Activated naive CD4-positive, alpha-beta T cell treated with Interleukin-2 at 50 U/mL for 16 hours (primary cell): Measurements from ENCODE around the gene TMEM18.
A peak's percentile ranks its signal among the peaks of the same experiment; 100 is the strongest.
"Not testable (repeated sequence)": the region's sequence is repeated elsewhere in the genome, so short reads cannot be mapped to it uniquely, and the experiment has no call there.

ENCODE experiments used
- DNase-seq: peaks from one replicate; pipeline ENCODE4 v3.0.0-alpha.2; 2020

TMEM18 gene

DNA sequence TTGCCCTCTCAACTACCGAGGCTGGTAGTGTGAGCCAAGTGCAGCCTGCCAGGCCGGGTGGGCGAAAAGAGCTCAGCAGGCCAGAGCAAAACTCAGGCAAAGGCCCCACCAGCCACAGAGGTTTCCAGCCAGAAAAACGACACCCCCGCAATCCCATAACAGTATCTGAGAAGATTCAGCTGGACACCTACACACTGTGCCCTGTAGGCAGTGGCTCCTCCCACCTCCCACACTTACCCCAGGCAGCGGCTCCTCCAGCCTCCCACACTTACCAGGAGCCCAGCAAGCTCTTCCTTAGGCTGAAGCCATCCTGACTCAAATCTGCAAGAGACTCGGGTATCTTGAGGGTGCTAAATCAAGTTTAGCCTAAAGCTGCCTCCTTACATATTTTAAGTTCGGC is 15.6 kb upstream of the TMEM18 start:
- DNase-seq: no peak

DNA sequence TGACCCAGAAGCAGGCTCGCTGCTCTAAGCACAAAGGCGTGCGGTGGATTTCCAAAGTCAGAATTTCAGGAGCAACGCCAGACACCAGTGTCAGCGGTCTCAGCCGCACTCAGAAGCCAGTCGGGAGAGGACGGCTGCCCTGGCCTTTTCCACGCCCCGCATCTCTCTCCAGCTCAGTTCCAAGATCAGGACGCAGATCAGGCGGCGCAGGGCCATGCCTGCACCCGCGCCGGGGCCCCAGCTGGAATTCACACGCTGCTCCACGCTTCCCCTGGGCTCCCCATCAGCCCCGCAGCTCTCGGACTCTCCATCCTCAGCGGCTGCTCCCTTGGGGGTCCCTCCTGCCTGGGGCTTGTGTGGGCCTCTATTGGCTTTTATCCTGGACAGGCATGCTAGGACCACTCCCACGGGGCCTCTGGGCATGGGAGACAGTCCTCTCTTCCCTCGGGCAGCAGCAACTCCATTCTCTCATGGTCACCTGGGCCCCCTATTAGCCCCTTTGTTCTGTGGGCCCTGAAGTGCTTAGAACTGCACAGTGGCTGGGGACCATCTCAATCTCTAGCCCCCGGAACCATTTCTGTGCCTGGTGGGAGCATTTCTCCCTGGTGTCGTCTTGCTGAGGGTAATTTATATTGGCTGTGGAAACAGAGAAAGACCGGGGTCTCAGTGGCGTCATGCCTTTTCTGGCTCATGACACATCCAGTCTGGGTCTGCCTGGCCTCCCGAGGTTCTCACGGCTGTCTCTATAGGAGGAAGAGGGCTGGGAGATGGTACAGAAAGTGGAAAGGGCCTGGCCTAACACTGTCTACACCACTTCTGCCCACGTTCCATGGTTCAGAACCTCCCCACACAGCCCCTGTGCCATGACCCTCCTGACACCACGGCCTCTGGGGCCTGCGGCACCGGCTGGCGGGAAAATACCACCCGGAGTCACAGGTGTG is 14.9 kb upstream of the TMEM18 start:
- no peak for DNase-seq

DNA sequence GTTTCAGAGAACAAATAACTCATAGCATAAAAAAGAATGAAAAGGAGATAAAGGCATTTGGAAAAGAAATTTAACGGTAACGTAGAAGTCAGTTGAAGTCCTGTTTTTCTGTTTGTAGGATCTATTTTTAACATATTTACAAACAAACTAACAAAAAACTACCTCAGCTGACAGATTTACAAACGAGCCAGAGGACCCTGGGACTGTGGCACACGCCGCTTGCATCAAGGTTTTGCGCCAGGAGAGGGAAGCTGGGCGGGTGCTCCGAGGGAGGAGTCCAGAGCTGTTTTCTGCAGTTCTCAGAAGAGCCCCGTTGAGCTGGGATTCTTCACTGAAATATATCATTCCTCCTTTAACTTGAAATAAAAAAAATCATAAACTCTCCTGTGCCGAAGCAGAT is 13.6 kb upstream of the TMEM18 start:
- DNase-seq: no peak

DNA sequence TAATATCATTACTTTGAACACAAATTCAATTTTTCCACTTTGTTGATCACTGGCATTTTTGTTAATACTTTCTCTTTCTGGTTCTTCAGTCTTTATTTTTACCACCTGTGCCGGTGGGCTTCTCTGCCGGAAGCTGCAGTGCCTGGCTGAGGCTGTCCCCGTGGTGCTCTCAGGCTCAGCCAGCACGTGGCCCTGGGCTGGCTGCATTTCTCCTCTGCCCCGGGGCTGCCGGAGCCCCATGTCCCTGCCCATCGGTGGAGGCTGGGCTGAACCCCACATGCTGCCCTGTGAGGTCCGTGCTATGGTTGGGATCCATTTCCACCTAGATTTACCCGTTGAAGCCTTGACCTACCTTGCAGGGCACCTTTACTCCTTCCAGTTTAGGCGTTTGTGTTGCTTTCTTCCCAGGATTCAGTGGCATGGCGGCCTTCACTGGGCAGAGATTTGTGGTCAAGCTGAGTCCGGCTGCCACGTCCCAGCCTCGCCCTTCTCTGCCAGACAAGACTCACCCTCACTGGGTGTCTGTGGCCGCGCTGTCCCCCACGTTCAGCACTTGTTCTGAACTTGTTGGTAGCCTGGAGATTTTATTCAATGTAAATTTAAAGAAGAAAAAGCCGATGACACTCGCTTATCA is 12.8 kb upstream of the TMEM18 start:
- no peak for DNase-seq

DNA sequence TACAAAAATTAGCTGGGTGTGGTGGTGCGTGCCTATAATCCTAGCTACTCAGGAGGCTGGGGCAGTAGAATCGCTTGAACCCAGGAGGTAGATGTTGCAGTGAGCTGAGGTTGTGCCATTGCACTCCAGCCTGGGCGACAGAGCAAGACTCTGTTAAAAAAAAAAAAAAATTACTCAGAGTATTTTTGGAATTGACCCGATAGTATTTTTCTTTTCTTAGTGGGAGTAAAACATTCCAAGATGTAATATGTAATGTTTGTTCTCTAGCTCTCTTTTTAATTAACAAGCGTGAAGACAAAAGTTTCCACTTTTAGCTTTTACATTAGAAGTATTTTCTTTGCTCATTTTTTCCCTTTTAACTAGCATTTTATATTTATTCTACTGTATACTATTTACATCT is 12.0 kb upstream of the TMEM18 start:
- no peak for DNase-seq

DNA sequence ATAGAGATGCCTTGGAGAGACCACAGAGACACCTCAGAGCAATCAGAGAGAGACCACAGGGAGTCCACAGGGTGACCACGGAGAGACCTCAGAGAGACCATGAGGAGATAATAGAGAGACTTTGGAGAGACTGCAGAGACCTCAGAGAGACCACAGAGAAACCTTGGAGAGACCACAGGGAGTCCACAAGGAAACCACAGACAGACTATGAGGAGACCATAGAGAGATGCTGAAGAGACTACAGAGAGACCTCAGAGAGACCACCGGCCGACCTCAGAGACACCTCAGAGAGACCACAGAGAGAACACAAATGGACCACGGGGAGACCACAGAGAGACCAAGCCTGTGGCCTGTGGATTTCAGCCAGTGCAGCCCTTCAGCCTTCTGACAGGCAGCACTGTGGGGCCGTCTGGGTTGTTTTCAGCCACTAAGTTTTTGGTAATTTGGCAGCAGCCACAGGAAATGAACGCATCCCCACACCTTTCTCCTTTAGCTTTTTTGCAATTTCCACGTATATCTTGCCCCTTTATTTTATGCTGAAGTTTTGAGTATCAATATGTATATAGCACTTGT is 11.4 kb upstream of the TMEM18 start:
- no peak for DNase-seq

DNA sequence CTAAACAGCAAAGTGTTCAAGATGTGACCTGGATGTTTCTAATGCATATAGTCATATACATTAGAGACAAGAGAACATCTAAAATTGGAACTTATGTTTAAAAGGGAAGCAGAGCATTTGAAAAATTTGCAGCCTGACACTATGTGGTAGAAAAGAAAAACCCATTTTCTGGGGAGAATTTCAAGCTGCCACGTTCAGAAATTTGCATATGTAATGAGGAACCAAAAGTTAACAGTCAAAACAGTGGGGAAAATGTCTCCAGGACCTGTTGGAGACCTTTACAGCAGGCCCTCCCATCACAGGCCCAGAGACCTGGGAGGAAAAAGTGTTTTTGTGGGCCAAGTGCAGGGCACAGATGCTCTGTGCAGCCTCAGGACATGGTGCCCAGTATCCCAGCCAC is 8.2 kb upstream of the TMEM18 start:
- DNase-seq: no peak

DNA sequence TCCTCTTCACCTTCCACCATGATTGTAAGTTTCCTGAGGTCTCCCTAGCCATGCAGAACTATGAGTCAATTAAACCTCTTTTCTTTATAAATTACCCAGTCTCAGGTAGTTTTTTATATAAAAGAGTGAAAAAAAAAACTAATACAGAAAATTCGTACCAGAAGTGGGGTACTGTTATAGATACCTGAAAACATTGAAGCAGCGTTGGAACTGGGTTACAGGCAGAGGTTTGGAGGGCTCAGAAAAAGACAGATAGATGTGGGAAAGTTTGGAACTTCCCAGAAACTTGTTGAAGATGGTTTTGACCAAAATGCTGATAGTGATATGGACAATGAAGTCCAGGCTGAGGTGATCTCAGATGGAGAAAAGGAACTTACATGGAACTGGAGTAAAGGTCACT is 7.7 kb upstream of the TMEM18 start:
- DNase-seq: not testable (repeated sequence)

DNA sequence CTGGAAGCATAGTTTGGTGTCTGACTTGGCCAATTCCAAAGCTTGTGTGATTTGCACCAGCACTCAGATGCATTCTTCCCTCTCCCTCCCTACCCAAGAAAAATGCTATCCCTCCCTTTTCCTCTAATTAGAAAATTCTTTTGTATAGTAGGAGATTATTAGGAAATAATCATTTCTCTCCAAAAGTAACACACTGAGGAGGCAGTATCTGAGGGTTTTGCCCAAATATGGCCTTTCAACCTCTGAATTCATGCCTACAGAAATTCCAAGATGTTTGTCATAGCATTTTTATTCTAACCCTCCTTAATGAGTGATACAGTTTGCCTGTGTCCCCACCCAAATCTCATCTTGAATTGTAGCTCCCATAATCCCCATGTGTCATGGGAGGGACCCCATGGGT is 5.0 kb upstream of the TMEM18 start:
- no peak for DNase-seq

DNA sequence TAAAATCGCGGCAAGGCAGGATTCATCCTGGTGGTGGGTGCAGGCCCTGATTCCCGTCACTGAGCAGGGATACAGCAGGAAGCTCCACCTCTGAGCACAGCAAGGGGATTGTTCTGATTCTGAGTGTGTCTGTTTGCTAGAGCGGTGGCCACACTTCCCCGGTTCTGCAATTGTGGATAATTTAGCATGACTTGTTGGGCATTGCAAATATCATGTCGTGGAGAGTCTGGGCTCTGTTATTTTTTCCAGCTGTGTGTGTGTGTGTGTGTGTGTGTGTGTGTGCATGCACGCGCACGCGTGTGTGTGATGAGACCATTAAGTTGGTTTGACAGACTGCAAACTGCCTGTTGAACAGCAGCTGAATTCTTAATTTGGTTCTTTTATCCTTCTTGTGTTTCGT is 4.1 kb upstream of the TMEM18 start:
- no peak for DNase-seq

DNA sequence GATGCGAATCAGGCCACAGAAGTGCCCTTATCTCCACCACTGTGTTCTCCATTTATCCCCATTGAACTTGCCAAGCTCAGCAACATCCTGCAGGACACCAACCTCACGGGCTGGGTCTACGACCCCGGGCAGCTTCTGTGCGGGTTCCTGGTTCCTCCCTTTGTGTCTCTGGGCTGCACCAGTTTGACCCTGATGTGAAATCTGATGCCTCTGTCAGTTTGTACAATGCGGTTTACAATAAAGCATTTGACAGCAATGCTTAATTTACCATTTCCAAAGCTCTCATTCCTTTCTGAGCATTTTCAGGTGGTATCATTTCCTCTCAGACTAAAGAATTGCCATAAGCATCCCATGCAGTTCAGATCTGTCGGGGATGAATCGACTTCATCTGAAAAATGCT is 3.3 kb upstream of the TMEM18 start:
- no peak for DNase-seq

DNA sequence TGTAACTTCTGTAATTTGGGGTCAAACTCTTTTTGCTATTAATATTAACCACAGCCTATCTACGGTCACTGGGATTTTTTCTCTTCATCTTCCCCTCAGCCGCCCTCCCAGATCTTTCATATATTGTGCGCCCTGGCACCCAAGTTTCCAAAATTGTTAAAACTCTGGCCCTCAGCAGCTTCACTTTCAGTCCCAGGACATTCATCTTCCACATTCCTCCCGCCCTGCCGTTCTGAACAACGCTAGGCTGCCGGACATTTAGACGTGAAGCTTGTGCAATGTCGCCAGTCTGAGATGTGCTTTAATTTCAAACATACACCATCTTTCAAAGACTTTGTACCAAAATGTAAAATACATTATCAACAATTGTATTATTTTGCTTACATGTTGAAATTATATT is 1.8 kb upstream of the TMEM18 start:
- DNase-seq: no peak

DNA sequence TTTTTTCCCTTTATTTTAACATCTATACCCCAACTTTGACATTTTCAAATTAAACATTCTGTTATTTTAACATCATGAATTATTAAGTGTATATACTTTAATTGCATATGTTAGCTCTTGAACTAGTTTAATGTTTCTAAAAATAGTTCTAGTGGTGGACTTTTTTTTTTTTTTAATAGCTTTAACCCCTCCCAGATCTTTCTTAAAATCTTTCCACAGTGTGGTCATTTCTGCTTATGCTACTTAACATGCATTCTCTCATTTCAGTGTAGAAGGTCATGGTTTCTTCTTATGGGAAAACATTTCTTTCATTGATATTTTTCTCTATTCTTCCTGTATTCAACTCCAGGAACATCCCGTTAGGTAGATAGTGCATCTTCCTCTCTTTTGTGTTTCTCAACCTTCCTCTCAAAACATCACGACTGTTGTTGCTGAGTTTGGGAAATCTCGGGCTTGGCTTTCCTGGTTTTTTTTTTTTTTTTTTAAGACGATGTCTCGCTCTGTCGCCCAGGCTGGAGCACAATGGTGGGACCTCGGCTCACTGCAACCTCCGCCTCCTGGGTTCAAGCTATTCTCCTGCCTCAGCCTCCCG is 849 bp upstream of the TMEM18 start:
- DNase-seq: no peak

DNA sequence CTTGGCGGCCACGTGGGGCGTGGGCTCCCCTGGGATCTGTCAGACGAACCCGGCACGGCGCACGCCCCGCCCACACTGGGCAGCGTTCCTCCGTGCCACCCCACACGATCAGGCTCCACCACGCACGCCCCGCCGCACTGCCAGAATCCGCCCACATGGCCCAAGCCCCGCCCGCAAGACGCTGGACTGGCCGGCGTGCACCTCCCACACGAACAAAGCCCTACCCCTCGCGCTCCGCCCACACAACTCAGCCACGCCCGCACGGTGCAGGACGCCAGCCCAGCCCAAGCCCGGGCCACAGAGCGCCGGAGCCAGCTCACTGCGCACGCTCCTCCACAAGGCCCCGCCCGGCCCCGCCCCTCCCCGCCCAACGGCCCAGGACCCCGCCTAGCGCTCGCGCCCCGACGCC is 555 bp downstream of the TMEM18 start:
- peak; percentile 93 for DNase-seq

DNA sequence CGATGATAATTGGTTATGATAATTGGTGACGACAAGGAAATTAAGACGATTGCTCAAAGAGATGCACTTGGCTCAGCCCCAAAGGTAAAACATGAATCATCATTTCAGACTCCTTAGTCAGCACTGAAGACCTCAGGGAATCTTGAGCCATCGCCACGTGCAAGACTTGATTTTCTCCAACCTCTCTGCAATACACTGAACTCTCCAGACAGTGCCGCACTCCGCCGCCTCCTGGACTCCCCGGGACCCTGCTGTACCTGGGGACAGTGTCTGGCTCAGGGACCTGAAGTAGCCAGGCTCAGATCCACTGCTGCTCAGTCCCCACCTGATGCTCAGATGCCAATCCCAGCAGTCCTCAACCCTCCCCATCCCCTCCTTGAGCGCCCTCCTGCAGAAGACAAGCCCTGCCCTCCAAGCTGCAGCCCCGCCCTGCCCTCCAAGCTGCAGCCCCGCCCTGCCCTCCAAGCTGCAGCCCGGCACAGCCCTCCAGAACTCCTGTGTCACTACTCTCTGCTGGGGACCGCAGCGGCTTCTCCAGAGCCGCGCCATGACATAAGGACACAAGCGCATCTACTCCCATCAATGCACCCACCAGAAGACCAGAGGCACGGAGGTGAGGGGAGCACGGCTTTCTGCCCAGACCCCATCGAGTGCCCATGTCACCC is 1.1 kb downstream of the TMEM18 start:
- no peak for DNase-seq

DNA sequence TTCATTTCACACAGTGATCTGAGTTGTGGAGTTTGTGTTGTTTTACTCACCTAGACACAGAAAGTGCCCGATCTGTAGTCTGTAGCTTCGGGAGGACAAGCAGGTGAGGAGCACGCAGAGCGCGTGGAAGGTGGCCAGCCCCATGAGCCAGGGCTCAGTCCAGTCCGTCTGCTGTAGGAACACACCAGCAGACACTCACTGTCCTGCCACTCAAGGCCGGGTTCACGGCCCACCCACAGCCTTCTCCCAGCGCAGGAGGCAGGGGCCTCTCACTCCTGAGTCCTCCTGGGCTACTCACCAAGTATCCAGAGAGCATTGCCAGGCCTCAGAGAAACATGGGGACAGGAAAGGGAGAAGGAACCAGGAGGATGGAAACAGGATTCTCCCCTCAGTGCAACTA is 1.7 kb downstream of the TMEM18 start:
- DNase-seq: no peak

DNA sequence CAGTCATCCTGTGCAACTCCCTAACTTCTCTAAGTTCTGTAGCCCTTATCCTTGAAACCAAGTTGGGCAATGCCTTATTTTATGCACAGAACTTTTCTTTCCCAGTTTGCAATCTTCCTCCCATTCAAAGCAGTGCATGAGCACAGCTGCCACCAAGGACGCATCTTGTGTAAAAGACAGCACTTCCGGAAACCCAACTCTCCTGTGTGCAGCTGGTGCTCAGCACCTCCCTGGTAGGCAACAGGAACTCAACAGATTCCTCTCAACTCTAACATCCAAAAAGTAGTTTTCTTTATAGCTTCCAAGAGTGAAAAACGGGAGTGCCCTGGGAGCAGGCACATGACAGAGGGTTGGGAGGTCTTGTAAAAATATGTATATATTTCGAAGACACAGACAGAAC is 2.2 kb downstream of the TMEM18 start:
- DNase-seq: no peak

DNA sequence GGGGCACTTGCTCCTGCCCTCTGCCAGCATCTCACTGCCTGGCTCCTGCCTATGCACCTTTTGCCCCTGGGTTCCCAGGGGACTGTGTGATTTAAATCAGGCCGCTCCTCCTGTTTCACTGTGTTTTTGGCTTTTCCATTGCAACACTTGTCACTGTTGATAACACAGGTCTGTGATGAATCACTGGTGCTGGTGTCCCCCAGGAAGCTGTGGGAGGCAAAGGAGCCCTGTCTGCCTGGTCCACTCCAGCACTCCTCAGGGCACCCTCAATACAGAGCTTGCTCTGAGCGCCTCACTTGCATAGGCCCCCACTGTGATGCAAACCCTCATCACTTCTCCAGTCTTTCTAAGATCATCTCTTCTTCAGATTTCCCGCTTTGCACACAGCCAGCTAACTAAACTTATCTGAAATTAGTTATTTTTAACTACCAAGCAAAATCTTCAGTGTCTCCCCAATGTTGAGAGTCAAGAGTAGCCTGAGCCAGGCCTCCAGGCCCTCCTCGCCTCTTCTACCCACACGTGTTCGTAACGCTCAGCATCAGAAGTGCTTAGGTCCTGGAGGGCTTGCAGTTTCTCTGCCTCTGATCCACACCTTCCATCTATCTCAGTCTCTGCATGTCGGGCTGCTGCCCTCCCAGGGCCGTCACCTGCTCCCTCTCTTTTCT is 2.8 kb downstream of the TMEM18 start:
- no peak for DNase-seq

DNA sequence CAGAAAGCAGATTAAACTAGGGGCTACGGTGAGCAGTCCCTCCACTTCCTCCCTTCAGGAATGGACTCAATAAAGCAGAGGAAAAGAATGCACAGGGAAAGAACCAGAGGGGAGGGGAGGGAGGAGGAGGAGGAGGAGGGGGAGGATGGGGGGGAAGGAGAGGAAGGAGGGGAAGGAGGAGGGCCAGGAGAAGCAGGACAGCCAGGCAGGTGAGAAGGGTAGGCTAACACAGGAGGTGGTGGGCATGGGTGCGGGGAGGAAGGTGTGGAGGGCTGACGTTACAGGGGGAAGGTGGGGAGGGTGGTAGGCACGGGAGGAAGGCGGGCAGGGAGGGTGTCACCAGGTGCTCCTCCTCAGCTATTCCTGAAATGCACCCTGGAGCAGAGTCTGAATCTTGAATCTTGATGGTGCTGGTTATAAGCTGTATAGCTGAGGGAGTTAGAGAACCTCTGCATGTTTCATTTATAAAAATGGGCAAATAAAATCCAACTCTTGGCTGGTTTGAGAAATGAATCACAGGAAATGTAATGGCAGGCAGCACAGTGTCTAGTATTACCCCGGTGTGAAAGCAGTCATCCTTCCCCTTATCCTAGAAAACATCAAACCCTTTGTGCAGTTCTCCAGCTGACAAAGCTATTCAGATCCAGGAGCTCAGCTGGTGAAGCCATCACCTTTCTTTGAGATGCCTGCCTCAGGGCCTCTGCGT is 3.4 kb downstream of the TMEM18 start:
- DNase-seq: no peak

DNA sequence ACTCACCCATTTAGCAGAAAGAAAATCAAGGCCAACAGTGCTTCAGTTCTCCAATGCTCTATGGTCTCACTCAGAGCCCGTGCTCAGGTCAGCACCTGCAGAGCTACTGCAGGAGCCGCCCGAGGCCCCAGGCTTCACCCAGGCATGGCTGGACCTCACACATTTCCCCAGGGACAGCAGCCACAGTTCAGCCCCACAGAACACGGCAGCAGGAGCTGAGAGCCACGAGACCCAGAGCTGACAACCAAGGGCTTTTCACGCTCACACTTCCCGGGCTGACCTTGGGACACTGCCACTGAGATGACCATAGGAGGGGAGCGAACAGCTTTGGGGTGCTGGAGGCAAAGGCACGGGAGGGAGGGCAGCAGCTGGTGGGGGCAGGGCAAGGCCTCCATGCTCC is 4.2 kb downstream of the TMEM18 start:
- DNase-seq: no peak

DNA sequence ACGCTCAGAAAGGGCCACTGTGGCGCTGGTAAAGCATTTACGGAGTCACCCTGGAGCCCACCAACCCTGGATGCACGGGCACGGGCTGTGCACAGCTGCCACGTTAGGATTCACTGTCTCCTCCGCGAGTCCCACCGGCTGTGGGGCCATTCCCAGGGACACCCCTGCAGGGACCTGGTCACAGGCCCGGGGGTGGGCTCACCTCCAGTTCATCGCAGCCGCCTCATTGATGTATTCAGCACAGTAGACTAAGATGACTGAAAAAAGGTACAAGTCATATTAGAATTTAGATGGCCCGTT is 4.7 kb downstream of the TMEM18 start:
- no peak for DNase-seq
